22Rv1 (cell line): ENCODE data around the gene COX11.

ENCODE experiments used
- H3K27ac ChIP-seq: fragments of 450-650 bp; 2 replicates; pipeline ENCODE4 v1.5.1; 2017
- ZFX ChIP-seq: fragments of 450-650 bp; IDR thresholded peaks from 2 replicates; pipeline ENCODE4 v1.6.1; 2017; ENCODE audit warnings: antibody characterized with exemption, borderline replicate concordance
- TF ChIP-seq, protein P1 (sequence below): fragments of 450-650 bp; IDR thresholded peaks from 2 replicates; pipeline ENCODE4 v1.5.1; 2017; ENCODE audit warnings: mild to moderate bottlenecking

Gene COX11

DNA sequence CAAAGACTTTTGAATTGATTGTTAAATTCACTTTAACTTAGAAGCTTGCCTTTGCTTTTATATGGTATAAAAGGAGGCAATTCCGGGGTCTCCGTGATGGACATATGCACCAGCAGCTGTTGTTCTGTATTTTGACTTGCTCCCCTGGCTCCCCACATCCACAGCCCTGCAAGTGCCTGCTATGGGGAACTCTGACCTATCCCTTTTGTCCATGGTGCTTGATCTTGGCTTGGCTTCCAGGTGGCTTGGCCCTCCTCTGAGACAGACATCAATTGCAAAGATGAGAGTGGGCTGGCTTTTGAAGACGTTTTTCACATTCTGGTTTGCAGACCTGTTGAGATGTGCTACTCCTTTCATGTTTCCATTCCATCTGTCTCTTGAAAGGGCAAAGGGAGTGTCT is 40.9 kb downstream of the COX11 start:
- TF ChIP-seq, protein P1, sequence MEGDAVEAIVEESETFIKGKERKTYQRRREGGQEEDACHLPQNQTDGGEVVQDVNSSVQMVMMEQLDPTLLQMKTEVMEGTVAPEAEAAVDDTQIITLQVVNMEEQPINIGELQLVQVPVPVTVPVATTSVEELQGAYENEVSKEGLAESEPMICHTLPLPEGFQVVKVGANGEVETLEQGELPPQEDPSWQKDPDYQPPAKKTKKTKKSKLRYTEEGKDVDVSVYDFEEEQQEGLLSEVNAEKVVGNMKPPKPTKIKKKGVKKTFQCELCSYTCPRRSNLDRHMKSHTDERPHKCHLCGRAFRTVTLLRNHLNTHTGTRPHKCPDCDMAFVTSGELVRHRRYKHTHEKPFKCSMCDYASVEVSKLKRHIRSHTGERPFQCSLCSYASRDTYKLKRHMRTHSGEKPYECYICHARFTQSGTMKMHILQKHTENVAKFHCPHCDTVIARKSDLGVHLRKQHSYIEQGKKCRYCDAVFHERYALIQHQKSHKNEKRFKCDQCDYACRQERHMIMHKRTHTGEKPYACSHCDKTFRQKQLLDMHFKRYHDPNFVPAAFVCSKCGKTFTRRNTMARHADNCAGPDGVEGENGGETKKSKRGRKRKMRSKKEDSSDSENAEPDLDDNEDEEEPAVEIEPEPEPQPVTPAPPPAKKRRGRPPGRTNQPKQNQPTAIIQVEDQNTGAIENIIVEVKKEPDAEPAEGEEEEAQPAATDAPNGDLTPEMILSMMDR: no peak
- no peak for TF ChIP-seq ZFX

DNA sequence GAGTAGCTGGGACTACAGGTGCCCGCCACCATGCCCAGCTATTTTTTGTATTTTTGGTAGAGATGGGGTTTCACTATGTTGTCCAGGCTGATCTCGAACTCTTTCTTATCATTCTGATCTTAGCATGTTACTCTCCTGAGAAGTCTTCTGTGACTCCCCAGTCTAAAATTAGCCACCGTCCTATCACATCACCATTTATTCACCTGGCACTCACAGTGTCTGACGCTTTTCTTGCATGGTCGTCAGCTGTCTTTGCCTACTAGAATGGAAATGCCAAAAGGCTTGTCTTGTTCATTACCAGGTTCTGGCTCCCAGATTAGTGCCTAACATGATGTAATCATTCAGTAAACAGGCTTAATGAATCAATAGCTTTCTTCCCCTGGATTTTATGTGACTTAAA is 44.0 kb downstream of the COX11 start:
- no peak for TF ChIP-seq ZFX
- TF ChIP-seq, protein P1: no peak

More for the DNA sequence above, 40.9 kb downstream of the COX11 start:
- no peak overlapping the region for H3K27ac ChIP-seq

DNA sequence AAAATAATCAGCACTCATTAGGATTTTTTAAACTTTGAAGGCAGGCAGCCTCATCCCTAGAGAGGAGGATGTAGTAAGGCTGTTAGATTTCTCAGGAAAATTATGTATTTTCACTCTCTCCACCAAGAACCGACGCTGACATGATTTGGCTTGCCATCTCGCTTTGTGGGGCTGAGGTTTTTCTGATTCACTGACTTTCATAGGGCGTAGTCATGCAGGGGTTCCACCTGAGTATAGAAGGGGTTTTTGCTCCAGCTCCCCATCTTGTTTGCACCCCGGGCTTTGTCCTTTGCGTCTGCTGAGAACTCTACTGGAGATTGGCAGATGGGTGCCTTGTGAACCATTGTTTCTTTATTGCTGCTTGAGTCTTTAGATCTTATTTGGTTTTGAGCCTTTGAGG is 47.6 kb downstream of the COX11 start:
- H3K27ac ChIP-seq: no peak overlapping the region
- no peak for TF ChIP-seq ZFX
- TF ChIP-seq, protein P1: no peak

More for the DNA sequence above, 44.0 kb downstream of the COX11 start:
- no peak overlapping the region for H3K27ac ChIP-seq

DNA sequence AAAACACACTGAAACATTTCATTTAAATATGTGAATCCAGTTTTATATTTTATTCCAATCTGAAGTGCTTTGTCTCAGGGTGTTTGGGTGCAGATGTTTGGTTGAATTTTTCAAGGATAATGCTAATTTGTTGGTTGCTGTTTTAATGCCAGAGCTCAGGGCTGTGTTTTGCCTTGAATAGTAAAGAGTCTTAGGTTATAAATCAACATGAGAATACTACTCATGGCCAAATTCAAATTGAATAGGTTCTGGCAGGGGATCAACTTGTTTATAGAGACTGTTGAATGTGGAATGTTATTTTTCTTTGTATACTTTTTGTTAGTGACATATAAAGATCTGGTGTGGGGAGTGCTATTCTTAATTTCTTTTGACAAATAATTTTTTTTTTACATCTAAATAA is 49.0 kb downstream of the COX11 start:
- no peak for TF ChIP-seq ZFX
- TF ChIP-seq, protein P1: no peak
- H3K27ac ChIP-seq: no peak overlapping the region

DNA sequence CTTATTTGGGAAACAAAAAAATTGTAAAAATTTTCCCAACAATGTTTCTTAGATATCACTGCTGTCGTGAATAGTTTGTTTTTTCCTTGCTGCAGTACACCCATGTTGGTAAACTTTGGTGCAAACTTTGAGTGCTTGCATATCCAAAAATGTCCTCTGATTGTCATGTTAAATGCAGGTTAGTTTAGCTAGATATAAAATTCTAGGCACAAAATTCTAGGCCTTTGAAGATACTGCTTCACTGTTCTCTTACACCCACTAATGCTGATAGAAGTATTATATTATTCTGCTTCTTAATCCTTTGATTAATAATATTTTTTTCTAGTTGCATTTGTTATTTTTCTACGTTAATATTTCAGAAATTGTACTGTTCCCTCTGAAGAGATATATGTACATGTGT is 51.7 kb downstream of the COX11 start:
- TF ChIP-seq ZFX: no peak
- TF ChIP-seq, protein P1: no peak
- H3K27ac ChIP-seq: no peak overlapping the region
